Sigmoid colon (tissue), 7 donors: ENCODE measurements around the gene GPR45. TPM values are rescaled to one million over a fixed set of nuclear protein-coding genes. Genes with fewer than 3 reads are reported as not detected.

ENCODE experiments used
- DNase-seq: peaks from one replicate; pipeline ENCODE4 v3.0.0-alpha.2; 2019
- H3K27ac ChIP-seq, 4 donors: fragments of 200-600 bp; sonication (generic); one replicate each; pipeline ENCODE4 v1.5.1; 2016 to 2019; ENCODE audit warnings: mild to moderate bottlenecking in 1 of 4
- H3K27me3 ChIP-seq, 3 donors: fragments of 200-600 bp; sonication (generic); one replicate each; pipeline ENCODE4 v1.5.1; 2019; ENCODE audit warnings: mild to moderate bottlenecking in 1 of 3
- H3K36me3 ChIP-seq, 4 donors: fragments of 200-600 bp; sonication (generic); one replicate each; pipeline ENCODE4 v1.5.1; 2016 to 2019
- H3K4me1 ChIP-seq, 4 donors: fragments of 200-600 bp; sonication (generic); one replicate each; pipeline ENCODE4 v1.5.1; 2017 to 2019
- H3K4me3 ChIP-seq, 4 donors: fragments of 200-600 bp; sonication (generic); one replicate each; pipeline ENCODE4 v1.5.1; 2017 to 2019; ENCODE audit warnings: mild to moderate bottlenecking in 2 of 4, moderate library complexity in 1 of 4
- H3K9me3 ChIP-seq, 4 donors: fragments of 200-600 bp in 3 of 4; sonication (generic) in 3 of 4; one replicate each; pipeline versions ENCODE4 v1.5.1 to v1.6.1; 2013 to 2019
- EP300 ChIP-seq, 4 donors: sonication (generic); formaldehyde crosslinking; IDR thresholded peaks; one replicate each; pipeline ENCODE4 v1.6.1; 2017; ENCODE audit warnings: antibody characterized with exemption in 4 of 4
- POLR2A ChIP-seq, 2 donors: fragments of 450-650 bp; IDR thresholded peaks; one replicate each; pipeline ENCODE4 v1.6.1; 2016; ENCODE audit warnings: antibody characterized with exemption in 2 of 2, mild to moderate bottlenecking in 2 of 2, moderate library complexity in 2 of 2
- POLR2AphosphoS5 ChIP-seq, 4 donors: sonication (generic); formaldehyde crosslinking; IDR thresholded peaks; one replicate each; pipeline ENCODE4 v1.6.1; 2017; ENCODE audit warnings: antibody characterized with exemption in 4 of 4
- WGBS, 2 donors: extraction: QIAGEN DNeasy Blood & Tissue Kit; methylation state at CpG; one replicate each; pipeline ENCODE4 v1.1.7; 2013; 5-methylcytosine and 5-hydroxymethylcytosine counted together
- intact Hi-C: fragments of 100-400 bp; cut with DNase I; formaldehyde crosslinking; loops from one replicate; pipeline ENCODE4 v1.15.1; 2023
- polyA plus RNA-seq, 3 donors: library from polyadenylated mRNA; stranded (reverse); fragments of 200-250 nt; gene quantifications; one replicate each; pipeline ENCODE4 v1.2.3, GENCODE V29; 2013
- total RNA-seq, 4 donors: library from RNA; depleted of rRNA; stranded (reverse); fragments of >200 nt; gene quantifications; one replicate each; pipeline ENCODE4 v1.1.0, GENCODE V29; 2016
- TF ChIP-seq, protein P1 (sequence below), 4 experiments: fragments of 450-650 bp in 3 of 4; fragments of 200-600 bp in 1 of 4; IDR thresholded peaks; one replicate each; pipeline ENCODE4 v1.5.1; 2016 to 2019; ENCODE audit warnings: antibody characterized with exemption in 4 of 4, mild to moderate bottlenecking in 3 of 4, moderate library complexity in 2 of 4
- donor health status: healthy with polysubstance abuse.
- donor health status: Bipolar disorder and iron deficiency.
- donor health status: healthy.

GPR45 gene
- total and polyA plus RNA-seq, 7 donors, result not detected

DNA sequence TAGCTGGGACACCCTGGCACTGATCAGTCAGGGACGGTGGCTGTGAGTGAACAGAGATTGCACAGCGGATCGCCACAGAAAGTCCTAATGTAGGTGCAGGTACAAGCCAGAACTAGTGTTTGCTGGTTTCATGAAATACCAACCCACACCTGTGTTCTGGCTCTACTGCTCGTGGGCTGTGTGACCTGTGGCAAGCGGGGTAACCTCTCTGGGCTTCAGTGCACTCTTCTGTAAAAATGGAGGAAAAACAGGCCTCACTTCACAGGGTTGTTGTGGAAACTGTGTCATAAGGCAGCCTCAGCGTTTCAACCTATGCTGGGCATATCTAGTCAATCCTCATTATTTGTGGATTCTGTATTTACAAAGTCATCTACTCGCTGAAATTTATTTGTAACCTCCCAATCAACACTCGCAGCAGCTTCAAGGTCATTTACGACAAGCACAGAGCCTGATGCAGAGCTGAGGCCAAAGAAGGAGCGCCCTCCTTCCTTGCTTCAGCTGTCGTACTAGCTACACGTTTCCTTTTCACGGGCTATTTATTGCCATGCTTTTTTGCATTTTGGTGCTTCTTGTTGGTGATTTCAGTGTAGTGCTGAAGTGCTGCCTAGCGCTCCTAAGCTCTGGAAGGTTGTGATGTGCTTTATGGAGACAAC lies 30.0 kb downstream of the GPR45 start:
- H3K4me1 ChIP-seq, result no peaks in the 10 kb centered on the region
- no peaks in the 10 kb centered on the region for H3K9me3 ChIP-seq
- TF ChIP-seq EP300 (IDR thresholded peaks at IDR 0.05) (no peak), POLR2AphosphoS5 (IDR thresholded peaks at IDR 0.05) (no peak)
- H3K27me3 ChIP-seq, result no peaks in the 10 kb centered on the region
- WGBS, 2 donors, result 93% methylated on average over 14 of the region's 14 CpGs
- H3K36me3 ChIP-seq, result peaks cover 8 to 100% (median 45%) of the 10 kb centered on the region in 4 donors
- H3K27ac ChIP-seq, result no peak overlapping the region
- intact Hi-C loops, result no loop called here
- no peak overlapping the region for H3K4me3 ChIP-seq
- no peak for DNase-seq

DNA sequence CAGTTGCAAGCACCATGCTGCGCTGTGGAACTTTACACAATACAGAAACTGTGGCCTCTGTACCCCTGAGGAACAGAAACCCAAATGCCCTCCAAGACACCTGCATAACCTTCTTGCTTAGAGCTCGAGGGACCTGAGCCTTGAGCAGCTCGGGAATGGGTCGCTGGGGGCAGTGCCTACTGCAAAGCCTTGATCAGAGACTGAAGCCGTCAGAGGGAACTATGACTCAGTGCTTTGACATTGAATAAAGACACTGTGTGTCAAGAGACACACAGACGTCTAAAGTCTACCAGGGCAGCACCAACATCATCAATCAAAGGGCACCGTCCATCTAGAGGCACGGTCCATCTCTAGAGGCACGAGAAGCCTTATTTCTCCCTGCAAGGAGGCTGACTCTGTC lies 30.6 kb downstream of the GPR45 start:
- H3K4me1 ChIP-seq, result no peaks in the 10 kb centered on the region
- H3K4me3 ChIP-seq, result no peak overlapping the region
- intact Hi-C loops, result no loop called here
- H3K36me3 ChIP-seq, result peaks cover 8 to 100% (median 47%) of the 10 kb centered on the region in 4 donors
- no peak for DNase-seq
- H3K27ac ChIP-seq, result no peak overlapping the region
- 87 to 88% methylated on average over 9 of the region's 9 CpGs for WGBS, 2 donors
- no peaks in the 10 kb centered on the region for H3K9me3 ChIP-seq
- TF ChIP-seq POLR2A (IDR thresholded peaks at IDR 0.05) (no peak), POLR2AphosphoS5 (IDR thresholded peaks at IDR 0.05) (no peak), EP300 (IDR thresholded peaks at IDR 0.05) (no peak)
- H3K27me3 ChIP-seq, result no peaks in the 10 kb centered on the region

DNA sequence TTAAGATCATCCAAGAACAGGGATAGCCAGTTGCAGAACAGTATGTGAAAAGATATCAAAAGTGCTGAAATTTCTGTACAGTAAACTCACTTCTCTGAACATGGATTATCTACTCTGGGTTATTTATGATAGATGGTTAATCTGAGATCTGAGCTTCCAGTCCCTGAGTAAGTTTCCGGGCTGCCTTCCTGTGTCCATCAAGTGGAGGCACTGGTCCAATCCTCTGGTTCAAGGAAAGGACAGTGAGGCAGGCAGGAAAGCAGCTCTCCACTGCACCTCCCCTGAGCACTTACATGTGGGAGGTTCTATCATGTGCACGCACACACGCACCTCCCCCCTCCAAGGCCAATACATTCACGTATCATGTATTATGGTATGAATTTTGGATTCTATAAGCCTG lies 32.5 kb downstream of the GPR45 start:
- intact Hi-C loops, result no loop called here
- WGBS, 2 donors, result 87 to 94% methylated on average over 4 of the region's 4 CpGs
- Histone ChIP-seq H3K27me3 (no peaks in the 10 kb centered on the region), H3K27ac (no peak overlapping the region), H3K36me3 (peaks cover 8 to 100% (median 49%) of the 10 kb centered on the region in 4 donors), H3K9me3 (no peaks in the 10 kb centered on the region), H3K4me3 (no peak overlapping the region), H3K4me1 (no peaks in the 10 kb centered on the region)
- DNase-seq, result no peak
- TF ChIP-seq POLR2AphosphoS5 (IDR thresholded peaks at IDR 0.05) (no peak), POLR2A (IDR thresholded peaks at IDR 0.05) (no peak), EP300 (IDR thresholded peaks at IDR 0.05) (no peak)
- TF ChIP-seq, protein P1, sequence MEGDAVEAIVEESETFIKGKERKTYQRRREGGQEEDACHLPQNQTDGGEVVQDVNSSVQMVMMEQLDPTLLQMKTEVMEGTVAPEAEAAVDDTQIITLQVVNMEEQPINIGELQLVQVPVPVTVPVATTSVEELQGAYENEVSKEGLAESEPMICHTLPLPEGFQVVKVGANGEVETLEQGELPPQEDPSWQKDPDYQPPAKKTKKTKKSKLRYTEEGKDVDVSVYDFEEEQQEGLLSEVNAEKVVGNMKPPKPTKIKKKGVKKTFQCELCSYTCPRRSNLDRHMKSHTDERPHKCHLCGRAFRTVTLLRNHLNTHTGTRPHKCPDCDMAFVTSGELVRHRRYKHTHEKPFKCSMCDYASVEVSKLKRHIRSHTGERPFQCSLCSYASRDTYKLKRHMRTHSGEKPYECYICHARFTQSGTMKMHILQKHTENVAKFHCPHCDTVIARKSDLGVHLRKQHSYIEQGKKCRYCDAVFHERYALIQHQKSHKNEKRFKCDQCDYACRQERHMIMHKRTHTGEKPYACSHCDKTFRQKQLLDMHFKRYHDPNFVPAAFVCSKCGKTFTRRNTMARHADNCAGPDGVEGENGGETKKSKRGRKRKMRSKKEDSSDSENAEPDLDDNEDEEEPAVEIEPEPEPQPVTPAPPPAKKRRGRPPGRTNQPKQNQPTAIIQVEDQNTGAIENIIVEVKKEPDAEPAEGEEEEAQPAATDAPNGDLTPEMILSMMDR (IDR thresholded peaks at IDR 0.05), result no peak

DNA sequence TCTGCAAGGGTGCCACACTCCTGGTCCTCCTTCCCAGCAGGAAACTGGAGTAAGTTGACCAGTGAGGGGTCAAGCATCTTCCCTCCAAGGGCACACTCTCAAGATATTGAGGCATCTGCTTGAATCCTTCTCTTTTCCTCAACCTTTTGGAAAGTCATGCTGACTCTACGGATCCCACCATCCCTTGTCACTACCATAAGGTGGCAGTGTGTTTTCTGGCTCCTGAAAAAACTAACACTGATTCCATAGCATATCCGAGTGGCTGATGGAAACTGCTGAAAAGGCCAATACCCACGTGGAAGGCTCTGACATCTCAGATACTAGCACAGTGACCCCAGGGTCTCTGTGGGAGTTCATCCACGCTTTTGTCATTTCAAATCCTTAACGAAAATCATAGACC lies 37.1 kb downstream of the GPR45 start:
- WGBS, 2 donors, result 76 to 79% methylated on average over 5 of the region's 5 CpGs
- Histone ChIP-seq H3K9me3 (no peaks in the 10 kb centered on the region), H3K4me1 (no peaks in the 10 kb centered on the region), H3K4me3 (no peak overlapping the region), H3K27ac (no peak overlapping the region), H3K27me3 (no peaks in the 10 kb centered on the region), H3K36me3 (peaks cover 0 to 95% (median 46%) of the 10 kb centered on the region in 4 donors)
- TF ChIP-seq POLR2AphosphoS5 (IDR thresholded peaks at IDR 0.05) (no peak), POLR2A (IDR thresholded peaks at IDR 0.05) (no peak), EP300 (IDR thresholded peaks at IDR 0.05) (no peak)
- TF ChIP-seq, protein P1 (IDR thresholded peaks at IDR 0.05), result no peak
- intact Hi-C loops, result no loop called here
- no peak for DNase-seq

DNA sequence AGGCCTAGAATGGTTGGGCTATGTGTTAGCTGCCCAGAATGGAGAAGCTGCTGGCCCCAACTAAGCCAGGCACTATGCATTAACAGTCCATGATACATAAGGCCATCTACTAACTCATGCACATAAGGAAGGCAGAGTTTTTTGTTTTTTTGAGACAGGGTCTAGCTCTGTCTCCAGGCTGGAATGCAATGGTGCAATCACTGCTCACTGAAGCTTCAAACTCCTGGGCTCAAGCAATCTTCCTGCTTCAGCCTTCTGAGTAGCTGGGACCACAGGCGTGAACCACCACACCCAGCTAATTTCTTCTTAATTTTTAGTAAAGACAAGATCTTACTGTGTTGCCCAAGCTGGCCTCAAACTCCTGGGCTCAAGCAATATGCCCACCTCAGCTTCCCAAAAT lies 37.6 kb downstream of the GPR45 start:
- Histone ChIP-seq H3K36me3 (peaks cover 0 to 95% (median 44%) of the 10 kb centered on the region in 4 donors), H3K27me3 (no peaks in the 10 kb centered on the region), H3K9me3 (no peaks in the 10 kb centered on the region), H3K4me3 (no peak overlapping the region), H3K4me1 (no peaks in the 10 kb centered on the region), H3K27ac (no peak overlapping the region)
- intact Hi-C loops, result no loop called here
- TF ChIP-seq POLR2A (IDR thresholded peaks at IDR 0.05) (no peak), POLR2AphosphoS5 (IDR thresholded peaks at IDR 0.05) (no peak), EP300 (IDR thresholded peaks at IDR 0.05) (no peak)
- TF ChIP-seq, protein P1 (IDR thresholded peaks at IDR 0.05), result no peak
- WGBS, 2 donors, result 96 to 97% methylated on average over 1 of the region's 1 CpG
- DNase-seq, result no peak

DNA sequence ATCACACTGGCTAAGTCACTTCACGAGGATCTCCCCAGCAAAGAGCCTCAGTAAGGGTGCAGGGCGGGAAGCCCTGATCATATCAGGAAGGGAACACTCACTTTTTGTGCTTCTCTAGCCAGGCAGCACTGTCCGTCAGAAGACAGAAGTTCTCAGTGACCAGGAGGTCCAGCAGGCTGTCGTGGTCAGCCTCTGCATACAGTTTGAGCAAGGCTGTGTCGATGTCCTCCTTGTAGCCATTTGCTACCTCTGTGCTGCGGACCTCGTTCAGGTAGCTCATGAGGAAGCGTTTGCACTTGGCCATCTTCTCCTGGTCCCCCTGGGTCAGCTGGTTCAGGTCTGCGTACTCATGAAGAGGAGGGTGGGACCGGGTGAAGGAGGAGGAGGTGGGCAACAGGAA lies 38.7 kb downstream of the GPR45 start:
- H3K4me1 ChIP-seq, result no peaks in the 10 kb centered on the region
- intact Hi-C loops, result no loop called here
- no peak overlapping the region for H3K4me3 ChIP-seq
- no peak overlapping the region for H3K27ac ChIP-seq
- TF ChIP-seq, protein P1 (IDR thresholded peaks at IDR 0.05), result no peak
- TF ChIP-seq POLR2A (IDR thresholded peaks at IDR 0.05), result no peak
- TF ChIP-seq POLR2AphosphoS5 (IDR thresholded peaks at IDR 0.05), result no peak
- no peak for TF ChIP-seq EP300 (IDR thresholded peaks at IDR 0.05)
- peaks cover 5 to 95% (median 35%) of the 10 kb centered on the region in 4 donors for H3K36me3 ChIP-seq
- WGBS, 2 donors, result 90 to 92% methylated on average over 10 of the region's 10 CpGs
- no peaks in the 10 kb centered on the region for H3K27me3 ChIP-seq
- no peaks in the 10 kb centered on the region for H3K9me3 ChIP-seq
- DNase-seq, result no peak
